Sigmoid colon (tissue), 4 donors: Measurements from ENCODE around the gene CCDC185.

ENCODE experiments used
- EP300 ChIP-seq, 4 donors: sonication (generic); formaldehyde crosslinking; IDR thresholded peaks; one replicate each; pipeline ENCODE4 v1.6.1; 2017; ENCODE audit warnings: antibody characterized with exemption in 4 of 4
- POLR2A ChIP-seq, 2 donors: fragments of 450-650 bp; IDR thresholded peaks; one replicate each; pipeline ENCODE4 v1.6.1; 2016; ENCODE audit warnings: antibody characterized with exemption in 2 of 2, mild to moderate bottlenecking in 2 of 2, moderate library complexity in 2 of 2
- POLR2AphosphoS5 ChIP-seq, 4 donors: sonication (generic); formaldehyde crosslinking; IDR thresholded peaks; one replicate each; pipeline ENCODE4 v1.6.1; 2017; ENCODE audit warnings: antibody characterized with exemption in 4 of 4
- TF ChIP-seq, protein P1 (sequence below), 4 experiments: fragments of 450-650 bp in 3 of 4; fragments of 200-600 bp in 1 of 4; IDR thresholded peaks; one replicate each; pipeline ENCODE4 v1.5.1; 2016 to 2019; ENCODE audit warnings: antibody characterized with exemption in 4 of 4, mild to moderate bottlenecking in 3 of 4, moderate library complexity in 2 of 4

DNA sequence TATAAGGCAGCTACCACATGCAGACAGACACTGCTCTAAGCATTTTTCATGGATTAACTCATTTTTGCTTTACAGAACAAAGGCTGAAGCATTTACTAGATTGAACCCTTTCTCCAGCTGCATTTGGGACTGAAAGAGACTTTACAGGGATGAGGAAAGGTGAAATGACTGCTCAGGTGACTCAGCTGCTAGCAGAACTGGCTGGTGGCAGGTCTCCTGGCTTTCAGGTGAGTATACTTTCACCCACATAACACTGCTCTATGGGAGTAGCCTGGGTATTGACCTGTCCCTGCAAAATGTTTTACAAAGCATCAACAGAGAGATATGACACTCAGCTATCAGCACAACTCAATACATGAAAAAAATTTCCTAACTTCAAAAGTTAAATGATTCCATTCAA lies 2.6 kb upstream of the CCDC185 start:
- TF ChIP-seq, protein P1, sequence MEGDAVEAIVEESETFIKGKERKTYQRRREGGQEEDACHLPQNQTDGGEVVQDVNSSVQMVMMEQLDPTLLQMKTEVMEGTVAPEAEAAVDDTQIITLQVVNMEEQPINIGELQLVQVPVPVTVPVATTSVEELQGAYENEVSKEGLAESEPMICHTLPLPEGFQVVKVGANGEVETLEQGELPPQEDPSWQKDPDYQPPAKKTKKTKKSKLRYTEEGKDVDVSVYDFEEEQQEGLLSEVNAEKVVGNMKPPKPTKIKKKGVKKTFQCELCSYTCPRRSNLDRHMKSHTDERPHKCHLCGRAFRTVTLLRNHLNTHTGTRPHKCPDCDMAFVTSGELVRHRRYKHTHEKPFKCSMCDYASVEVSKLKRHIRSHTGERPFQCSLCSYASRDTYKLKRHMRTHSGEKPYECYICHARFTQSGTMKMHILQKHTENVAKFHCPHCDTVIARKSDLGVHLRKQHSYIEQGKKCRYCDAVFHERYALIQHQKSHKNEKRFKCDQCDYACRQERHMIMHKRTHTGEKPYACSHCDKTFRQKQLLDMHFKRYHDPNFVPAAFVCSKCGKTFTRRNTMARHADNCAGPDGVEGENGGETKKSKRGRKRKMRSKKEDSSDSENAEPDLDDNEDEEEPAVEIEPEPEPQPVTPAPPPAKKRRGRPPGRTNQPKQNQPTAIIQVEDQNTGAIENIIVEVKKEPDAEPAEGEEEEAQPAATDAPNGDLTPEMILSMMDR (IDR thresholded peaks at IDR 0.05), result no peak
- TF ChIP-seq EP300 (IDR thresholded peaks at IDR 0.05) (no peak), POLR2AphosphoS5 (IDR thresholded peaks at IDR 0.05) (no peak), POLR2A (IDR thresholded peaks at IDR 0.05) (no peak)
